Spleen (tissue), 7 donors: ENCODE results near the gene PITPNM1.

Experiments used
- CTCF ChIP-seq, 11 experiments: fragments of 200-600 bp in 7 of 11; fragments of 450-650 bp in 4 of 11; sonication (generic) in 4 of 11; IDR thresholded peaks in 8 of 11; conservative IDR thresholded peaks in 3 of 11; 1 replicate in 7 of 11; 2 replicates in 4 of 11; pipeline versions ENCODE4 v1.4.0 to v1.8.0; 2016 to 2021; ENCODE audit warnings: antibody characterized with exemption in 11 of 11, inconsistent platforms in 4 of 11, mild to moderate bottlenecking in 1 of 11
- POLR2A ChIP-seq, 3 donors: fragments of 450-650 bp; IDR thresholded peaks; one replicate each; pipeline ENCODE4 v1.5.1; 2017; ENCODE audit warnings: antibody characterized with exemption in 3 of 3, mild to moderate bottlenecking in 1 of 3
- POLR2AphosphoS5 ChIP-seq, 3 donors: sonication (generic); formaldehyde crosslinking; IDR thresholded peaks; one replicate each; pipeline ENCODE4 v1.5.1; 2017; ENCODE audit warnings: antibody characterized with exemption in 3 of 3
- donor health status: DM: no; HTN: no; CAD: no; lungs with moderate emphysema.
- donor health status: DM: no; HTN: no; CAD: no.
- donor health status: DM: no; HTN: no; CAD: no.

DNA sequence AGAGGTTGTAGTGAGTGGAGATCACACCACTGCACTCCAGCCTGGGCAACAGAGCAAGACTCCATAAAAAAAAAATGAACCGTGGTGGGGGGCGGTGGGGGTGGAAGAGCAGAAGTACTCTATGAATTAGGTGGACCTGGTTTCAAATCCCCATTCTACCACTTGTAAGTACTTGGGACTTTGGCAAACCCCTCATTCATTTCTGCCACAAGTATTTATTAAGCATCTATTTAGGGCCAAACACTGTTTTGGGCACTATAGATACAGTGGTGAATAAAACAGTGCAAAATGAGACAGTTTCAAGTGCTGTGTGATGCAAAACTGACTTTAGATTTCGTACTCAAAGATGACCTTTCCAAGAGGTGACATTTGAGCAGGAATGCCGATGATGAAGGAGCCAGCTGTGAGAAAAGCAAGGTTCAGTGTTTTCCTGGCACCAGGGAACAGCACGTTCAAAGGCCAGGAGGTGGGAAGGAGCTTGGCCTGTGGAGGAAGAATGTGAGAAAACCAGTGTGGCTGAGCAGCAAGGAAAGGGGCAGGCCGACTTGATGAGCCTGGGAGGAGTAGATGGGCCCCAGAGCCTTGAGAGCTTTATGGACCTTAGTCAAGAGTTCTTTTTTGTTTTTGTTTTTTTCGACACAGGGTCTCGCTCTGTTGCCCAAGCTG lies 34.7 kb downstream of the PITPNM1 start:
- TF ChIP-seq CTCF (IDR thresholded peaks at IDR 0.05 in 8 of 11, conservative IDR thresholded peaks at IDR 0.05 in 3 of 11) = no peak
- TF ChIP-seq POLR2A (IDR thresholded peaks at IDR 0.05) = no peak
- TF ChIP-seq POLR2AphosphoS5 (IDR thresholded peaks at IDR 0.05) = no peak
